8988T (cell line): ENCODE data around the gene DAPP1.

Source experiments
- DNase-seq: peaks from one replicate; pipeline ENCODE4 v3.0.0; 2011

DAPP1 gene

GRCh38 chr4:99857307-99857706 lies 40.7 kb downstream of the DAPP1 start:
- DNase-seq = no peak

- DNase-seq = no peak
Observed at GRCh38 chr4:99859618-99860017, 43.0 kb downstream of the DAPP1 start.

GRCh38 chr4:99860521-99860920 lies 43.9 kb downstream of the DAPP1 start:
- DNase-seq = no peak

- no peak for DNase-seq
Observed at GRCh38 chr4:99861120-99861905, 44.7 kb downstream of the DAPP1 start.

- no peak for DNase-seq
Observed at GRCh38 chr4:99863804-99864203, 47.2 kb downstream of the DAPP1 start.

- DNase-seq = no peak
Observed at GRCh38 chr4:99868126-99868596, 51.5 kb downstream of the DAPP1 start.

- DNase-seq = no peak
Observed at GRCh38 chr4:99872570-99872969, 55.9 kb downstream of the DAPP1 start.

GRCh38 chr4:99875071-99875470 lies 58.4 kb downstream of the DAPP1 start:
- no peak for DNase-seq

- no peak for DNase-seq
Observed at GRCh38 chr4:99876946-99877345, 60.3 kb downstream of the DAPP1 start.

GRCh38 chr4:99878604-99879003 lies 62.0 kb downstream of the DAPP1 start:
- no peak for DNase-seq

- no peak for DNase-seq
Observed at GRCh38 chr4:99879458-99879857, 62.8 kb downstream of the DAPP1 start.

GRCh38 chr4:99885063-99885664 lies 68.5 kb downstream of the DAPP1 start:
- DNase-seq = no peak

GRCh38 chr4:99885687-99886086 lies 69.1 kb downstream of the DAPP1 start:
- DNase-seq = no peak

- DNase-seq = no peak
Observed at GRCh38 chr4:99886146-99886545, 69.5 kb downstream of the DAPP1 start.

GRCh38 chr4:99887837-99888236 lies 71.2 kb downstream of the DAPP1 start:
- no peak for DNase-seq

GRCh38 chr4:99891351-99891750 lies 74.7 kb downstream of the DAPP1 start:
- no peak for DNase-seq

GRCh38 chr4:99893029-99893428 lies 76.4 kb downstream of the DAPP1 start:
- no peak for DNase-seq

- no peak for DNase-seq
Observed at GRCh38 chr4:99893839-99894160, 77.2 kb downstream of the DAPP1 start.

GRCh38 chr4:99894161-99894997 lies 77.8 kb downstream of the DAPP1 start, which contains the start of gene LAMTOR3:
LAMTOR3 (minus strand) TSS chr4:99894427; CDS start chr4:99893963, 464 bp downstream.
- DNase-seq = peak; percentile 58

GRCh38 chr4:99894998-99895397 lies 78.4 kb downstream of the DAPP1 start:
- no peak for DNase-seq

GRCh38 chr4:99915449-99915848 lies 98.8 kb downstream of the DAPP1 start:
- no peak for DNase-seq

GRCh38 chr4:99917575-99917974 lies 100.9 kb downstream of the DAPP1 start:
- no peak for DNase-seq

GRCh38 chr4:99918656-99919055 lies 102.0 kb downstream of the DAPP1 start:
- DNase-seq = no peak
